HepG2 (cell line): ENCODE data around the gene ILRUN. TPM values are rescaled to one million over a fixed set of nuclear protein-coding genes. Genes with fewer than 3 reads are reported as not detected.

Source experiments
- ATAC-seq: fragments of 200-7000 bp; cut with Tn5 transposase; 3 replicates; pipeline ENCODE4 v1.9.1; 2020; ENCODE audit warnings: mild to moderate bottlenecking, moderate library complexity
- BruUV-seq: library from RNA; stranded (reverse); fragments of 400-500 nt; replicated peaks from 2 replicates; lab custom pipeline; 2021; lab: Mats Ljungman, UMichigan
- CTCF ChIA-PET: fragments of 300-600 bp; formaldehyde crosslinking; extraction: SDS; loops from one replicate; lab custom pipeline; 2021; ENCODE audit warnings: low total read pairs, inconsistent platforms, low intra/inter-chr PET ratio; lab: Yijun Ruan, JAX
- POLR2A ChIA-PET: fragments of 350-600 bp; sonication (Branson Sonifier 250); formaldehyde crosslinking; loops from one replicate; lab custom pipeline; 2020; ENCODE audit warnings: antibody characterized with exemption, inconsistent platforms; lab: Yijun Ruan, JAX
- DNase-seq: peaks from one replicate; pipeline ENCODE4 v3.0.0-alpha.2; 2015; ENCODE audit warnings: low spot score
- FAIRE-seq: peaks from 3 replicates; lab custom pipeline; 2011; peaks lifted over from hg19 to GRCh38; lab: Jason Lieb, UNC
- H2AFZ ChIP-seq: one replicate; pipeline ENCODE4 v1.6.1; 2011; ENCODE audit warnings: low read length, inconsistent platforms
- H3K27ac ChIP-seq: fragments of 300-600 bp; 3 replicates; pipeline ENCODE4 v1.8.0; 2011; ENCODE audit warnings: mixed run types, mild to moderate bottlenecking, mixed read lengths, low read length, inconsistent platforms; ENCODE audit not compliant: insufficient read depth; ENCODE audit errors: extremely low read length
- H3K27me3 ChIP-seq, 2 experiments: fragments of 200-600 bp in 1 of 2; 2 replicates in 1 of 2; 3 replicates in 1 of 2; pipeline versions ENCODE4 v1.6.0 to v1.8.0; 2011; ENCODE audit warnings: low read length in 2 of 2, mild to moderate bottlenecking in 2 of 2, moderate library complexity in 2 of 2, inconsistent platforms in 1 of 2; ENCODE audit not compliant: insufficient read depth in 2 of 2, control insufficient read depth in 1 of 2
- H3K36me3 ChIP-seq, 2 experiments: fragments of 200-600 bp in 1 of 2; replicated peaks in 1 of 2; 2 replicates in 1 of 2; 3 replicates in 1 of 2; pipeline versions ENCODE4 v1.5.1 to v1.8.0; 2011; ENCODE audit warnings: low read length in 2 of 2, inconsistent platforms in 1 of 2; ENCODE audit not compliant: insufficient read depth in 2 of 2, control insufficient read depth in 1 of 2
- H3K4me1 ChIP-seq: 2 replicates; pipeline ENCODE4 v1.5.1; 2012; ENCODE audit warnings: low read length, inconsistent platforms; ENCODE audit not compliant: insufficient read depth
- H3K4me2 ChIP-seq: 2 replicates; pipeline ENCODE4 v1.6.0; 2011; ENCODE audit warnings: low read depth, low read length, inconsistent platforms
- H3K4me3 ChIP-seq, 3 experiments: fragments of 200-600 bp in 1 of 3; sonication (generic), shearing (Covaris generic) in 1 of 3; replicated peaks in 1 of 3; 2 replicates each; pipeline ENCODE4 v1.5.1; 2011 to 2016; ENCODE audit warnings: low read length in 3 of 3, inconsistent platforms in 2 of 3, low read depth in 2 of 3, mild to moderate bottlenecking in 2 of 3, control low read depth in 1 of 3, mixed read lengths in 1 of 3; ENCODE audit not compliant: insufficient read depth in 1 of 3
- H3K79me2 ChIP-seq: one replicate; pipeline ENCODE4 v1.6.1; 2011; ENCODE audit warnings: low read length, inconsistent platforms; ENCODE audit not compliant: insufficient read depth
- H3K9ac ChIP-seq: 2 replicates; pipeline ENCODE4 v1.6.0; 2011; ENCODE audit warnings: mild to moderate bottlenecking, low read depth, low read length, inconsistent platforms; ENCODE audit not compliant: insufficient read depth
- H3K9me3 ChIP-seq: 2 replicates; pipeline ENCODE4 v1.5.1; 2012; ENCODE audit warnings: mild to moderate bottlenecking, low read length
- H4K20me1 ChIP-seq: 2 replicates; pipeline ENCODE4 v1.6.0; 2011; ENCODE audit warnings: inconsistent platforms, mild to moderate bottlenecking, low read length, moderate library complexity; ENCODE audit not compliant: insufficient read depth
- BCL3 ChIP-seq: sonication (generic); formaldehyde crosslinking; IDR thresholded peaks from 2 replicates; pipeline ENCODE4 v1.5.1; 2020; ENCODE audit warnings: mild to moderate bottlenecking, missing genetic modification reagents, moderate library complexity
- CENPT ChIP-seq: sonication (generic); formaldehyde crosslinking; IDR thresholded peaks from 2 replicates; pipeline ENCODE4 v1.8.0; 2022; ENCODE audit warnings: low read depth, mild to moderate bottlenecking, moderate library complexity, missing genetic modification reagents
- HNF4A ChIP-seq: sonication (generic); formaldehyde crosslinking; IDR thresholded peaks from 2 replicates; pipeline ENCODE4 v1.4.0; 2020; ENCODE audit warnings: missing genetic modification reagents
- HOXA7 ChIP-seq: sonication (generic); formaldehyde crosslinking; IDR thresholded peaks from 2 replicates; pipeline ENCODE4 v1.8.1; 2022; ENCODE audit warnings: mild to moderate bottlenecking, missing genetic modification reagents, moderate library complexity
- MAFF ChIP-seq: IDR thresholded peaks from 2 replicates; pipeline ENCODE4 v1.6.1; 2011; ENCODE audit warnings: low read depth, low read length, improper control_type of control experiment
- MAFK ChIP-seq, 2 experiments: IDR thresholded peaks in 1 of 2; conservative IDR thresholded peaks in 1 of 2; 2 replicates each; pipeline ENCODE4 v1.6.1; 2011; ENCODE audit warnings: improper control_type of control experiment in 2 of 2, low read length in 2 of 2
- RXRA ChIP-seq: sonication (generic); formaldehyde crosslinking; IDR thresholded peaks from 2 replicates; pipeline ENCODE4 v1.5.1; 2020; ENCODE audit warnings: missing genetic modification reagents
- SRSF9 ChIP-seq: fragments of 200-400 bp; formaldehyde crosslinking; IDR thresholded peaks from 2 replicates; pipeline ENCODE4 v1.6.1; 2018; ENCODE audit warnings: borderline replicate concordance, mild to moderate bottlenecking, low read depth, low read length; ENCODE audit not compliant: insufficient read depth, poor library complexity, severe bottlenecking
- ZNF235 ChIP-seq: sonication (generic); formaldehyde crosslinking; IDR thresholded peaks from 2 replicates; pipeline ENCODE4 v1.8.1; 2023; ENCODE audit warnings: mild to moderate bottlenecking, missing genetic modification reagents, borderline replicate concordance
- ZNF446 ChIP-seq: sonication (generic); formaldehyde crosslinking; IDR thresholded peaks from 2 replicates; pipeline ENCODE4 v1.5.0; 2020; ENCODE audit warnings: mild to moderate bottlenecking, missing genetic modification reagents
- ZNF569 ChIP-seq: sonication (generic); formaldehyde crosslinking; IDR thresholded peaks from 2 replicates; pipeline ENCODE4 v1.5.0; 2020; ENCODE audit warnings: mild to moderate bottlenecking, missing genetic modification reagents, moderate library complexity, borderline replicate concordance
- ZNF580 ChIP-seq: IDR thresholded peaks from 2 replicates; pipeline ENCODE4 v1.6.1; 2016; ENCODE audit warnings: low read depth, borderline replicate concordance
- ZNF615 ChIP-seq: sonication (generic); formaldehyde crosslinking; IDR thresholded peaks from 2 replicates; pipeline ENCODE4 v1.5.0; 2020; ENCODE audit warnings: mild to moderate bottlenecking, missing genetic modification reagents, borderline replicate concordance
- ZNF629 ChIP-seq: sonication (generic); formaldehyde crosslinking; conservative IDR thresholded peaks from 2 replicates; pipeline ENCODE4 v1.5.0; 2020; ENCODE audit warnings: missing genetic modification reagents
- ZNF800 ChIP-seq: sonication (generic); formaldehyde crosslinking; IDR thresholded peaks from 2 replicates; pipeline ENCODE4 v1.4.0; 2020; ENCODE audit warnings: missing genetic modification reagents
- WGBS: methylation state at CpG from one replicate; pipeline ENCODE4 v1.1.6; 2017; ENCODE audit warnings: low lambda C conversion rate; 5-methylcytosine and 5-hydroxymethylcytosine counted together
- in situ Hi-C: cut with HindIII; loops from 2 replicates; pipeline ENCODE4 v1.10.0; 2017; ENCODE audit warnings: low pct_unique_long_range_greater_than_20kb; ENCODE audit not compliant: extremely low pct_ligation_motif_present
- intact Hi-C: fragments of 100-400 bp; cut with micrococcal nuclease; formaldehyde crosslinking; loops from one replicate; pipeline ENCODE4 v1.10.0; 2022; ENCODE audit not compliant: unreplicated experiment
- polyA plus RNA-seq, 8 experiments: library from polyadenylated mRNA; depleted of rRNA in 3 of 8; stranded (reverse) in 7 of 8; unstranded in 1 of 8; fragments of >200 nt; fragmentation: Illumina TruSeq in 4 of 8; extraction: Trizol in 4 of 8; gene quantifications; 2 replicates each; pipeline versions ENCODE4 v1.2.1 to v1.2.3, GENCODE V29; 2011 to 2016; ENCODE audit warnings: low read depth in 4 of 8, missing spikeins in 1 of 8, mixed read lengths in 1 of 8; ENCODE audit not compliant: insufficient read depth in 1 of 8
- total RNA-seq, 5 experiments: library from RNA; depleted of rRNA; stranded (reverse); fragments of >200 nt; fragmentation: Illumina TruSeq; extraction: Trizol; gene quantifications; 2 replicates each; pipeline ENCODE4 v1.2.3, GENCODE V29; 2016; ENCODE audit warnings: low read depth in 1 of 5

Gene ILRUN
- total and polyA plus RNA-seq, 2 of the 13 experiments (the other 11 are each of a cell fraction or from before 2014, with no cell fraction given), result 45.5 to 66.6 TPM

GRCh38 chr6:34697904-34698559 is 1.5 kb upstream of the ILRUN start (continued):
- TF ChIP-seq ZNF235 (CRISPR knock-in tag), result no peak
- no peak for TF ChIP-seq SRSF9
- TF ChIP-seq MAFF, result peak; percentile 94
- TF ChIP-seq MAFK (conservative IDR thresholded peaks at IDR 0.05 in 1 of 2, IDR thresholded peaks at IDR 0.05 in 1 of 2; ENCODE audit: low read length in 2 of 2), result peak; percentile 95 to 97
- TF ChIP-seq CENPT (CRISPR knock-in tag), result no peak
- no peak for TF ChIP-seq HNF4A
- TF ChIP-seq RXRA (CRISPR knock-in tag), result no peak
- TF ChIP-seq ZNF629, result peak; percentile 53; the same call in 1 of the 2 replicates
- TF ChIP-seq, all 625 proteins: peak for 3

- Histone ChIP-seq H3K36me3 (peaks cover 0 to 1% of the 10 kb centered on the region in 2 experiments; a peak in 2 of 5 replicates), H3K9ac (peak overlapping the region; percentile 81)
- TF ChIP-seq HOXA7 (CRISPR knock-in tag), result no peak
- TF ChIP-seq BCL3 (CRISPR knock-in tag), result no peak
- no peak for TF ChIP-seq ZNF615 (CRISPR knock-in tag)
- no peak for TF ChIP-seq ZNF446 (CRISPR knock-in tag)
- TF ChIP-seq ZNF580 (CRISPR knock-in tag), result no peak
- no peak for TF ChIP-seq ZNF569 (CRISPR knock-in tag)
- TF ChIP-seq ZNF800 (CRISPR knock-in tag), result no peak
- TF ChIP-seq, all 625 proteins: peak for 0
- peak overlapping the region; percentile 91 to 98 (median 93) for H3K4me3 ChIP-seq
- no peaks in the 10 kb centered on the region for H3K9me3 ChIP-seq
- ChIA-PET CTCF (no interaction called here), POLR2A (interaction anchor here (1.1 to 1.9 kb wide), 2 partner anchors 59 to 94 kb away, joined by 3 to 7 read pairs; partner anchors contain the start of gene BLTP3A)
- DNase-seq (no peak), ATAC-seq (no peak), FAIRE-seq (no peak)
- peaks cover 46% of the 10 kb centered on the region for H3K4me1 ChIP-seq
- no peak overlapping the region for H2AFZ ChIP-seq
- 54% methylated on average over 5 of the region's 5 CpGs for WGBS
- no TSS peak for BruUV-seq
- no peaks in the 10 kb centered on the region; a peak in 1 of 5 replicates for H3K27me3 ChIP-seq
- H3K4me2 ChIP-seq, result peak overlapping the region; percentile 93
- intact Hi-C loops, result loop anchor here (2.0 kb wide), 3 partner anchors 23 to 59 kb away; partner anchors contain the start of gene SNRPC
- peak overlapping the region; percentile 58 for H3K27ac ChIP-seq
- H4K20me1 ChIP-seq, result peaks cover 23% of the 10 kb centered on the region; the same call in 1 of the 2 replicates
- peaks cover 46% of the 10 kb centered on the region for H3K79me2 ChIP-seq
- in situ Hi-C loops, result no loop called here
These were observed 923 bp upstream of the ILRUN start for GRCh38 chr6:34697544-34697836.
